Ascending aorta (tissue), 2 donors: Measurements from ENCODE around the gene NKD1. TPM values are rescaled to one million over a fixed set of nuclear protein-coding genes. Genes with fewer than 3 reads are reported as not detected.
"Not testable (repeated sequence)": the region's sequence is repeated elsewhere in the genome, so short reads cannot be mapped to it uniquely, and the experiment has no call there.

Source experiments
- DNase-seq, 2 donors: peaks; one replicate each; pipeline ENCODE4 v3.0.0-alpha.2; 2019; ENCODE audit warnings: low spot score in 2 of 2
- H3K27ac ChIP-seq, 2 donors: fragments of 200-600 bp; sonication (generic); one replicate each; pipeline ENCODE4 v1.5.1; 2016 to 2017; ENCODE audit warnings: mild to moderate bottlenecking in 1 of 2
- H3K27me3 ChIP-seq: fragments of 200-600 bp; sonication (generic); one replicate; pipeline ENCODE4 v1.5.1; 2017
- H3K36me3 ChIP-seq, 2 donors: fragments of 200-600 bp; sonication (generic); one replicate each; pipeline ENCODE4 v1.5.1; 2016
- H3K4me1 ChIP-seq, 2 donors: fragments of 200-600 bp; sonication (generic); one replicate each; pipeline ENCODE4 v1.5.1; 2016 to 2017; ENCODE audit warnings: mild to moderate bottlenecking in 1 of 2
- H3K4me3 ChIP-seq, 2 donors: fragments of 200-600 bp; sonication (generic); one replicate each; pipeline ENCODE4 v1.5.1; 2016 to 2017; ENCODE audit warnings: mild to moderate bottlenecking in 1 of 2
- H3K9me3 ChIP-seq, 2 donors: fragments of 200-600 bp; sonication (generic); one replicate each; pipeline ENCODE4 v1.5.1; 2016
- CTCF ChIP-seq, 3 experiments: fragments of 200-600 bp in 2 of 3; fragments of 450-650 bp in 1 of 3; sonication (generic) in 2 of 3; IDR thresholded peaks; one replicate each; pipeline ENCODE4 v1.5.1; 2016 to 2019; ENCODE audit warnings: antibody characterized with exemption in 3 of 3, mild to moderate bottlenecking in 1 of 3, moderate library complexity in 1 of 3
- intact Hi-C: fragments of 100-400 bp; cut with DNase I; formaldehyde crosslinking; loops from one replicate; pipeline ENCODE4 v1.15.1; 2023
- total RNA-seq: library from RNA; depleted of rRNA; stranded (reverse); fragments of >200 nt; gene quantifications from one replicate; pipeline ENCODE4 v1.1.0, GENCODE V29; 2016

NKD1 gene
- total RNA-seq, 1 donor from 2014 or later, result 33.2 TPM

- DNase-seq, result no peak
- H3K27ac ChIP-seq, result peak overlapping the region; percentile 4 to 83
- no peaks in the 10 kb centered on the region for H3K9me3 ChIP-seq
- H3K4me3 ChIP-seq, result no peak overlapping the region
- intact Hi-C loops, result no loop called here
- no peaks in the 10 kb centered on the region for H3K36me3 ChIP-seq
- TF ChIP-seq CTCF (IDR thresholded peaks at IDR 0.05), result no peak
- H3K27me3 ChIP-seq, result no peaks in the 10 kb centered on the region
- peaks cover 0 to 38% of the 10 kb centered on the region in 2 donors for H3K4me1 ChIP-seq
These were observed 46.9 kb upstream of the NKD1 start for GRCh38 chr16:50501251-50501650.

- no peaks in the 10 kb centered on the region for H3K9me3 ChIP-seq
- peaks cover 0 to 34% of the 10 kb centered on the region in 2 donors for H3K4me1 ChIP-seq
- H3K27me3 ChIP-seq, result no peaks in the 10 kb centered on the region
- no peaks in the 10 kb centered on the region for H3K36me3 ChIP-seq
- no peak for TF ChIP-seq CTCF (IDR thresholded peaks at IDR 0.05)
- no peak overlapping the region for H3K27ac ChIP-seq
- intact Hi-C loops, result no loop called here
- H3K4me3 ChIP-seq, result no peak overlapping the region
- no peak for DNase-seq
These were observed 46.1 kb upstream of the NKD1 start for GRCh38 chr16:50501986-50502615.

DNA sequence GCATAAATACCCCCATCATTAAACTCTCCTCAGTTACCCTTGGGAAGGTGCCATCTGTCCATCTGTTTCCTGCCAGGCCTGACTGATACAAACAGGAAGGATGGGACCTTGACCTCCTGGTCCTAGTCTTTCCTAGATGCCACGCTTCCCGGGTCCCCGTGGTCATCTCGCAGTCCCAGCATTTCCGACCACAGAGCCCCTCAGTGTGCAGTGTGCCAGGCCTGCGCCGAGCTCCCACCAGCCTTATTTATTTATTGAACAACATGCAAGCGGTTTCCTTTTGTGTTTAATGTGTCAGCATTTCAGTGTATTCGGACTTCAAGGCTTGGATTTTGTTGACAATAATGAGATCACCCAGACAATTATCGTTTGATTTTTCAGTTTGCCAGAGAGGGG lies 45.6 kb upstream of the NKD1 start:
- H3K27ac ChIP-seq, result no peak overlapping the region
- intact Hi-C loops, result no loop called here
- no peaks in the 10 kb centered on the region for H3K27me3 ChIP-seq
- TF ChIP-seq CTCF (IDR thresholded peaks at IDR 0.05), result no peak
- H3K9me3 ChIP-seq, result no peaks in the 10 kb centered on the region
- no peak for DNase-seq
- no peak overlapping the region for H3K4me3 ChIP-seq
- no peaks in the 10 kb centered on the region for H3K36me3 ChIP-seq
- H3K4me1 ChIP-seq, result peaks cover 0 to 29% of the 10 kb centered on the region in 2 donors

DNA sequence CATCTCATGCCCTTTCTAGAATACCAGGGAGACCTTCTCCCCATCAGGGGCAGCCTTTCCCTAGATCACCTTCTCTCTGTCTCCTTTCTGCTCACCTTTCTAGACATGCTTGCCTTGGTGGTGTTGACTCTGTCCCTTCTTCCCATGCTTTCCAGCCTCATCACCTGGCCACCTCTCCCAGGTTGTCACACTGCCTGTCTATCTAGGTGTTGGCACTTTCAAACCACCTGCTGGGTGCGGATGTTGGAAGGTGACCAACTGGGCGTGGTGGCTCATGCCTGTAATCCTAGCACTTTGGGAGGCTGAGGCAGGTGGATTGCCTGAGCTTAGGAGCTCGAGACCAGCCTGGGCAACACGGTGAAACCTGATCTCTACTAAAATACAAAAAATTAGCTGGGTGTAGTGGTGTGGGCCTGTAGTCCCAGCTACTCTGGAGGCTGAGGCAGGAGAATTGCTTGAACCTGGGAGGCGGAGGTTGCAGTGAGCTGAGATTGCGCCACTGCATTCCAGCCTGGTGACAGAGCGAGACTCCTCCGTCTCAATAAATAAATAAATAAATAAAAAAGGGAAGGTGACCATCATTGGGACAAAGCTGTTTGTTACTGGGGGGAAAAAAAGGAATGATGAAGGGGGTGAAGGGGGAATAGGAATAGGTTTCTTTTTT lies 44.2 kb upstream of the NKD1 start:
- H3K9me3 ChIP-seq, H3K4me3 ChIP-seq, H3K27me3 ChIP-seq, intact Hi-C loops, H3K36me3 ChIP-seq, DNase-seq, H3K27ac ChIP-seq: not testable (repeated sequence)
- peaks cover 0 to 24% of the 10 kb centered on the region in 2 donors for H3K4me1 ChIP-seq

DNA sequence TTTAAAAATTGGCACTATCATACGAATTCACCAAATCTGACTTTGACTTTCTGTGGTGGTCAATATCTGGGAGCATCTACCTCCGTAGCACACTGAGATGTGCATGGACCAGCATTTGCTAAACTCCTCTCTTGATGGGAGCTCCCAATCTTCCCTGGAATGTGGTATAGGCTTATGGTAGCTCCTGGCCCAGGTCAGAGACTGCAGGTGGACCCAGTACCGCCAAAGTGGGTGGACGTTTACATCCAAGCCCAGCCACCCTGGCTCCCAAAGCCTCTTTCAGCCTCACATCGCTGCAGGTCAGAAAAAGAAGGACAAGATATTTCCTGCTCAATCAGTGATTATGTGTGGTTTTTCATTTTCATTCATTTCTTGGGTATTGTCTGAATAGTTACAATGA lies 43.1 kb upstream of the NKD1 start:
- DNase-seq, result no peak
- intact Hi-C loops, result no loop called here
- Histone ChIP-seq H3K4me3 (no peak overlapping the region), H3K27ac (no peak overlapping the region), H3K4me1 (peaks cover 0 to 13% of the 10 kb centered on the region in 2 donors), H3K27me3 (no peaks in the 10 kb centered on the region), H3K36me3 (no peaks in the 10 kb centered on the region), H3K9me3 (no peaks in the 10 kb centered on the region)
- no peak for TF ChIP-seq CTCF (IDR thresholded peaks at IDR 0.05)

GRCh38 chr16:50505714-50506542 lies 42.3 kb upstream of the NKD1 start:
- H3K9me3 ChIP-seq, result no peaks in the 10 kb centered on the region
- H3K4me1 ChIP-seq, result peaks cover 0 to 7% of the 10 kb centered on the region in 2 donors
- no peaks in the 10 kb centered on the region for H3K36me3 ChIP-seq
- H3K27ac ChIP-seq, result no peak overlapping the region
- DNase-seq, result no peak
- H3K4me3 ChIP-seq, result no peak overlapping the region
- intact Hi-C loops, result no loop called here
- H3K27me3 ChIP-seq, result no peaks in the 10 kb centered on the region
- no peak for TF ChIP-seq CTCF (IDR thresholded peaks at IDR 0.05)
